WTC11 (cell line): Measurements from ENCODE around the gene LRTM2. TPM values are rescaled to one million over a fixed set of nuclear protein-coding genes. Genes with fewer than 3 reads are reported as not detected.
"Not testable (repeated sequence)": the region's sequence is repeated elsewhere in the genome, so short reads cannot be mapped to it uniquely, and the experiment has no call there.

Experiments used
- ATAC-seq: fragments of 200-7000 bp; cut with Tn5 transposase; 2 replicates; pipeline ENCODE4 v1.10.0; 2021; ENCODE audit warnings: mild to moderate bottlenecking, moderate library complexity
- CTCF ChIA-PET: fragments of 300-600 bp; sonication (Branson Sonifier 250); formaldehyde crosslinking; loops from one replicate; lab custom pipeline; 2021; ENCODE audit warnings: antibody characterized with exemption; lab: Charles Lee
- POLR2A ChIA-PET: fragments of 350-600 bp; sonication (Branson Sonifier 250); formaldehyde crosslinking; loops from one replicate; lab custom pipeline; 2021; ENCODE audit warnings: antibody characterized with exemption; lab: Charles Lee
- DNase-seq: peaks from one replicate; pipeline ENCODE4 v3.0.0; 2021; ENCODE audit warnings: low spot score
- H3K27ac Mint-ChIP-seq: 2 replicates; pipeline ENCODE4 v1.8.0; 2021; ENCODE audit warnings: mixed read lengths
- H3K27me3 Mint-ChIP-seq: 2 replicates; pipeline ENCODE4 v1.8.0; 2021; ENCODE audit warnings: low read depth, mild to moderate bottlenecking, moderate library complexity, mixed read lengths
- H3K36me3 Mint-ChIP-seq: 2 replicates; pipeline ENCODE4 v1.8.0; 2021; ENCODE audit warnings: mixed read lengths
- H3K4me1 Mint-ChIP-seq: 2 replicates; pipeline ENCODE4 v1.8.0; 2022; ENCODE audit warnings: mixed read lengths
- H3K4me3 Mint-ChIP-seq: 2 replicates; pipeline ENCODE4 v1.8.0; 2021; ENCODE audit warnings: mild to moderate bottlenecking, moderate library complexity, mixed read lengths
- H3K9me3 Mint-ChIP-seq: 2 replicates; pipeline ENCODE4 v1.8.0; 2021; ENCODE audit warnings: mixed read lengths
- EMX1 ChIP-seq: fragments of 250-450 bp; sonication (Bioruptor Pico); IDR thresholded peaks from 2 replicates; pipeline ENCODE4 v1.8.0; 2021; ENCODE audit warnings: mild to moderate bottlenecking
- FOXK1 ChIP-seq: sonication (generic); formaldehyde crosslinking; IDR thresholded peaks from 2 replicates; pipeline ENCODE4 v1.8.0; 2022; ENCODE audit warnings: mild to moderate bottlenecking, moderate library complexity, missing genetic modification reagents
- FOXP1 ChIP-seq: sonication (generic); formaldehyde crosslinking; IDR thresholded peaks from 2 replicates; pipeline ENCODE4 v1.8.0; 2022; ENCODE audit warnings: missing genetic modification reagents, mild to moderate bottlenecking, moderate library complexity, borderline replicate concordance
- JUN ChIP-seq: sonication (generic); formaldehyde crosslinking; IDR thresholded peaks from 2 replicates; pipeline ENCODE4 v1.8.0; 2023; ENCODE audit warnings: mild to moderate bottlenecking, missing genetic modification reagents
- MYBL2 ChIP-seq: sonication (generic); formaldehyde crosslinking; IDR thresholded peaks from 2 replicates; pipeline ENCODE4 v1.8.1; 2023; ENCODE audit warnings: mild to moderate bottlenecking, moderate library complexity, missing genetic modification reagents
- NFE2L1 ChIP-seq: sonication (generic); formaldehyde crosslinking; IDR thresholded peaks from 2 replicates; pipeline ENCODE4 v1.8.1; 2023; ENCODE audit warnings: missing genetic modification reagents
- SOX15 ChIP-seq: fragments of 250-450 bp; sonication (Bioruptor Pico); IDR thresholded peaks from 2 replicates; pipeline ENCODE4 v1.9.0; 2021; ENCODE audit warnings: mild to moderate bottlenecking
- TP53 ChIP-seq: sonication (generic); formaldehyde crosslinking; IDR thresholded peaks from 2 replicates; pipeline ENCODE4 v1.8.1; 2023; ENCODE audit warnings: mild to moderate bottlenecking, missing genetic modification reagents
- USF2 ChIP-seq: sonication (generic); formaldehyde crosslinking; IDR thresholded peaks from 2 replicates; pipeline ENCODE4 v1.8.1; 2023; ENCODE audit warnings: mild to moderate bottlenecking, missing genetic modification reagents, moderate library complexity
- ZNF232 ChIP-seq: sonication (generic); formaldehyde crosslinking; IDR thresholded peaks from 2 replicates; pipeline ENCODE4 v1.8.0; 2022; ENCODE audit warnings: mild to moderate bottlenecking, missing genetic modification reagents
- ZNF263 ChIP-seq: sonication (generic); formaldehyde crosslinking; IDR thresholded peaks from 2 replicates; pipeline ENCODE4 v1.8.1; 2022; ENCODE audit warnings: low read depth, mild to moderate bottlenecking, moderate library complexity, missing genetic modification reagents
- ZNF281 ChIP-seq: sonication (generic); formaldehyde crosslinking; IDR thresholded peaks from 2 replicates; pipeline ENCODE4 v1.8.0; 2023; ENCODE audit warnings: mild to moderate bottlenecking, missing genetic modification reagents
- ZNF512 ChIP-seq: sonication (generic); formaldehyde crosslinking; IDR thresholded peaks from 2 replicates; pipeline ENCODE4 v1.8.1; 2022; ENCODE audit warnings: missing genetic modification reagents, borderline replicate concordance
- ZNF532 ChIP-seq: fragments of 250-450 bp; sonication (Bioruptor Pico); IDR thresholded peaks from 2 replicates; pipeline ENCODE4 v1.9.0; 2021; ENCODE audit warnings: mild to moderate bottlenecking, borderline replicate concordance
- total RNA-seq: library from RNA; stranded (reverse); gene quantifications from 3 replicates; pipeline ENCODE4 v1.2.3, GENCODE V29; 2021

LRTM2 gene
- total RNA-seq, 1 experiment from 2014 or later, result 0.66 TPM

- Mint-ChIP-seq H3K27me3 (peaks cover 27% of the 10 kb centered on the region), H3K4me3 (no peak overlapping the region), H3K9me3 (peaks cover 5% of the 10 kb centered on the region; the same call in 1 of the 2 replicates), H3K27ac (no peak overlapping the region)
- DNase-seq (no peak), ATAC-seq (no peak)
- ChIA-PET POLR2A (no interaction called here), CTCF (interaction anchor here (0.5 to 0.6 kb wide), 2 partner anchors 143 to 194 kb away, joined by 3 read pairs; no protein-coding TSS in a partner anchor)
- TF ChIP-seq EMX1 (CRISPR knock-in tag) (no peak), SOX15 (CRISPR knock-in tag) (no peak), ZNF263 (CRISPR knock-in tag) (no peak)
- TF ChIP-seq, all 79 proteins: peak for 0
- peaks cover 15% of the 10 kb centered on the region for H3K4me1 Mint-ChIP-seq
- no peaks in the 10 kb centered on the region for H3K36me3 Mint-ChIP-seq
These were observed 3.5 kb upstream of the LRTM2 start for GRCh38 chr12:1816730-1817348.

GRCh38 chr12:1817928-1818327 is 2.4 kb upstream of the LRTM2 start:
- H3K27ac Mint-ChIP-seq, H3K36me3 Mint-ChIP-seq, DNase-seq, CTCF ChIA-PET, ATAC-seq, H3K4me3 Mint-ChIP-seq, H3K9me3 Mint-ChIP-seq, POLR2A ChIA-PET: not testable (repeated sequence)
- Mint-ChIP-seq H3K4me1 (peaks cover 18% of the 10 kb centered on the region), H3K27me3 (peaks cover 35% of the 10 kb centered on the region)

- H3K9me3 Mint-ChIP-seq, result peaks cover 5% of the 10 kb centered on the region; the same call in 1 of the 2 replicates
- H3K27ac Mint-ChIP-seq, result no peak overlapping the region
- no peak overlapping the region for H3K4me3 Mint-ChIP-seq
- ATAC-seq (no peak), DNase-seq (no peak)
- POLR2A ChIA-PET, result no interaction called here
- H3K27me3 Mint-ChIP-seq, result peaks cover 35% of the 10 kb centered on the region
- CTCF ChIA-PET, result interaction anchor here (1.3 kb wide), 1 partner anchor 121 kb away, joined by 5 read pairs; no protein-coding TSS in a partner anchor
- TF ChIP-seq USF2 (CRISPR knock-in tag), result no peak
- TF ChIP-seq MYBL2 (CRISPR knock-in tag), result no peak
- TF ChIP-seq JUN, result no peak
- no peak for TF ChIP-seq ZNF512
- TF ChIP-seq EMX1 (CRISPR knock-in tag), result no peak
- TF ChIP-seq ZNF232 (CRISPR knock-in tag), result no peak
- no peak for TF ChIP-seq TP53
- TF ChIP-seq ZNF532 (CRISPR knock-in tag), result no peak
- TF ChIP-seq FOXK1 (CRISPR knock-in tag), result no peak
- TF ChIP-seq FOXP1 (CRISPR knock-in tag), result no peak
- H3K4me1 Mint-ChIP-seq, result peaks cover 18% of the 10 kb centered on the region
- H3K36me3 Mint-ChIP-seq, result no peaks in the 10 kb centered on the region
These were observed 1.3 kb upstream of the LRTM2 start for GRCh38 chr12:1819050-1819449.

- Mint-ChIP-seq H3K27ac (no peak overlapping the region), H3K36me3 (no peaks in the 10 kb centered on the region), H3K9me3 (peaks cover 5% of the 10 kb centered on the region; the same call in 1 of the 2 replicates), H3K4me1 (peaks cover 18% of the 10 kb centered on the region), H3K27me3 (peaks cover 35% of the 10 kb centered on the region), H3K4me3 (peak overlapping the region; percentile 72)
- no peak for DNase-seq
- POLR2A ChIA-PET, result no interaction called here
- ATAC-seq, result no peak
- CTCF ChIA-PET, result interaction anchor here (1.3 kb wide), 1 partner anchor 120 kb away, joined by 5 read pairs; no protein-coding TSS in a partner anchor
- no peak for TF ChIP-seq NFE2L1 (CRISPR knock-in tag)
- no peak for TF ChIP-seq ZNF281 (CRISPR knock-in tag)
These were observed 794 bp upstream of the LRTM2 start for GRCh38 chr12:1819571-1819970.
